ENCODE measurements around the gene GALNT6. TPM values are rescaled to one million over a fixed set of nuclear protein-coding genes. Genes with fewer than 3 reads are reported as not detected.
"Not testable (repeated sequence)": the region's sequence is repeated elsewhere in the genome, so short reads cannot be mapped to it uniquely, and the experiment has no call there.

Gene GALNT6
- total RNA-seq, 4 donors from 2014 or later = 5.8 to 14.1 (median 9.3) TPM

DNA sequence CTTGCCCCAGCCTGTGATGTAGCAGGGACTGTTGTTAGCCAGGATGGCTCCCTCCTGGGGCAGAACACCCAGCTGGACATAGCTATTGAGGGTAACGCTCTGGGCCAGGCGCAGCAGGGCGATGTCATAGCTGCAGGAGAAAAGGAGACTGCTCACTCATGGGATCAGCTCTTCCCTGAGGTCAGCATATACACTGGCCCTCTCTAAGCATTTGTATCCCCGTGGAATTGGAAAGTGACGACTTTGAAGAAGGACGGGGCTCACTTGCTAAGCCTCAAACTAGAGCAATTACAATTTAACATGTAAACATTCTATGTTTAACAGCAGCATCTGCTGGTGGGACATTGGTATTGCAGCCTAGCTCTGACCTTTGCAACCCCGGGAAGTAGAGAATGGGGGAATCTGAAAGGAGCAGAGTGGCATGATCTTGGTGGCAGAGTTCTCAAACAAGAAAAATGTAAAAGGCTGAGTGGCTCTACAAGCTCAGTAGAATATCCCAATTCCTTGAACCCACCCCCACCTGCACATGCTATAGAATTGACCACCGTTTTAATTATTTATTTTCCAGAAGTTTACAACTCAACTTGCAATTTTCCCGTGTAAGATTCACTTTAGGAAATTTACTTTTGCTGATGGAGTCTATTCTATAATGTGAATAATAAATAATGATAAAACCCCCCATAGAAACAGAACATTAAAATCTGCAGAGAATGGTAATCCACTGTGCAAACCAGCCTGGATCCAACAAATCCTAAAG, 49.8 kb downstream of the GALNT6 start:
- intact Hi-C loops (cut with DNase I) = loop anchor here (5.0 to 10.0 kb wide), 2 partner anchors 74 to 517 kb away; no protein-coding TSS in a partner anchor
- no peaks in the 10 kb centered on the region for H3K9me3 ChIP-seq
- no peaks in the 10 kb centered on the region for H3K27me3 ChIP-seq
- H3K27ac ChIP-seq = peak overlapping the region in 1 of 3 donors; percentile 27
- DNase-seq = peak; percentile 64 to 67
- no peak overlapping the region for H3K4me3 ChIP-seq (replicated peaks in 1 of 3)
- no peak for TF ChIP-seq POLR2A (IDR thresholded peaks at IDR 0.05)
- TF ChIP-seq, protein P1, sequence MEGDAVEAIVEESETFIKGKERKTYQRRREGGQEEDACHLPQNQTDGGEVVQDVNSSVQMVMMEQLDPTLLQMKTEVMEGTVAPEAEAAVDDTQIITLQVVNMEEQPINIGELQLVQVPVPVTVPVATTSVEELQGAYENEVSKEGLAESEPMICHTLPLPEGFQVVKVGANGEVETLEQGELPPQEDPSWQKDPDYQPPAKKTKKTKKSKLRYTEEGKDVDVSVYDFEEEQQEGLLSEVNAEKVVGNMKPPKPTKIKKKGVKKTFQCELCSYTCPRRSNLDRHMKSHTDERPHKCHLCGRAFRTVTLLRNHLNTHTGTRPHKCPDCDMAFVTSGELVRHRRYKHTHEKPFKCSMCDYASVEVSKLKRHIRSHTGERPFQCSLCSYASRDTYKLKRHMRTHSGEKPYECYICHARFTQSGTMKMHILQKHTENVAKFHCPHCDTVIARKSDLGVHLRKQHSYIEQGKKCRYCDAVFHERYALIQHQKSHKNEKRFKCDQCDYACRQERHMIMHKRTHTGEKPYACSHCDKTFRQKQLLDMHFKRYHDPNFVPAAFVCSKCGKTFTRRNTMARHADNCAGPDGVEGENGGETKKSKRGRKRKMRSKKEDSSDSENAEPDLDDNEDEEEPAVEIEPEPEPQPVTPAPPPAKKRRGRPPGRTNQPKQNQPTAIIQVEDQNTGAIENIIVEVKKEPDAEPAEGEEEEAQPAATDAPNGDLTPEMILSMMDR (IDR thresholded peaks at IDR 0.05) = peak; percentile 89 to 98 (median 96)
- WGBS, 2 donors = 32 to 38% methylated on average over 9 of the region's 9 CpGs
- no peaks in the 10 kb centered on the region for H3K36me3 ChIP-seq
- peaks cover 0 to 2% of the 10 kb centered on the region in 2 donors for H3K4me1 ChIP-seq

DNA sequence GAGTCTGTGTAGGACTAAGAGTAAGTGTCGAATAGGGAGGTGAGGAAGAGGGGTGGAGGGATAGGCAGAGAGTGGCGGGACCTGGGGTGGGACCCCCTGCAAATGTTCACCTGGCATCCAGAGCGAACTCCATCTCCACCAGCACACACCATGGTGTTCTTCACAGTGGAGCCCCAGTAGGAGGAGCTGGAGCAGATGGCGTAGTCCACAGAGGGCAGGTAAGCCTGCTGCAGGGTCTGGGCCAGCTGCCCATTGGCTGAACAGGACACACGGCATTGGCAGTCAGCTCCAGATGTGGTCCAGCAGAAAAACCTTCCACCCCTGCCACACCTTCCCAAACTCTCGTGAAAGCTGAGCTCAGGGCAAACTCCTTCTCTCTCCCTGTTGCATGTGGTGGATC, 51.5 kb downstream of the GALNT6 start:
- DNase-seq = no peak
- intact Hi-C loops (cut with DNase I) = loop anchor here (5.0 to 10.0 kb wide), 2 partner anchors 72 to 515 kb away; no protein-coding TSS in a partner anchor

DNA sequence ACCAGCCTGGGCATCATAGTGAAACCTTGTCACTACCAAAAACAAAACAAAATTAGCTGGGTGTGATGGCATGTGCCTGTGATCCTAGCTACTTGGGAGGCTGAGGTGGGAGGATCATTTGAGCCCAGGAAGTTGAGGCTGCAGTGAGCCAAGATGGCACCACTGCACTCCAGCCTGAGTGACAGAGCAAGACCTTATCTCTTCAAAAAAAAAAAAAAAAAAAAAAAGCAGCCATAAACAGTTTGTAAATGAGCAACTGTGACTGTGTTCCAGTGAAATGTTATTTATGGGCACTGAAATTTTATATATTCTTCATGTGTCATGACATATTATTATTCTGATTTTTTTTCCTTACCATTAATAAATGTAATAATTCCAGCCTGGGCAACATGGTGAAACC, 53.9 kb downstream of the GALNT6 start:
- DNase-seq; H3K36me3 ChIP-seq; H3K9me3 ChIP-seq; intact Hi-C loops (cut with DNase I); H3K4me1 ChIP-seq; H3K27me3 ChIP-seq; H3K4me3 ChIP-seq (replicated peaks in 1 of 3); H3K27ac ChIP-seq: not testable (repeated sequence)

More for the DNA sequence above, 51.5 kb downstream of the GALNT6 start:
- Histone ChIP-seq H3K4me1 (peaks cover 0 to 2% of the 10 kb centered on the region in 2 donors), H3K36me3 (no peaks in the 10 kb centered on the region), H3K27me3 (no peaks in the 10 kb centered on the region), H3K4me3 (replicated peaks in 1 of 3) (no peak overlapping the region), H3K9me3 (no peaks in the 10 kb centered on the region), H3K27ac (no peak overlapping the region)
- TF ChIP-seq, protein P1 (IDR thresholded peaks at IDR 0.05) = no peak
- TF ChIP-seq POLR2A (IDR thresholded peaks at IDR 0.05) = no peak
- 90 to 96% methylated on average over 6 of the region's 6 CpGs for WGBS, 2 donors

DNA sequence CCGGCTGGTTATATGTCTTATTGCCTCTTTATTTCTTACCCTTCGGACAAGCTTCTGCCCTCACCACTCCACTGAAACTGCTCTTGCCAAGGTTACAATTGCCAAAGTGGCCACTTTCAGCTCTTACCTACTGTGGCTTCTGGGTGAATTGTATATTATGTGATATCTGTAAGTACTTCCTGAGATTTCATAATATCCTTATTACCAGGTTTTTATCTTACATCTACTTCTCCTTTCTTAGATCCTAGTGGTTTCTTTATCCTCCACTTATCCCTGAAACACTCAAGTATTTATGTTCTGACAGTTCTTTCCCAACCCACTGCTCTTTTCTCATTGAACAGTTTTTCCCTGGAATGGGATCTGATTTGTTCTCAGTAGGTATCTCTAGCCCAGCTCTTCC, 55.3 kb downstream of the GALNT6 start:
- WGBS, 2 donors = 72 to 80% methylated on average over 2 of the region's 2 CpGs
- H3K4me3 ChIP-seq (replicated peaks in 1 of 3) = no peak overlapping the region
- H3K27ac ChIP-seq = no peak overlapping the region
- no peaks in the 10 kb centered on the region for H3K27me3 ChIP-seq
- H3K9me3 ChIP-seq = no peaks in the 10 kb centered on the region
- H3K36me3 ChIP-seq = no peaks in the 10 kb centered on the region
- no peak for DNase-seq
- TF ChIP-seq, protein P1 (IDR thresholded peaks at IDR 0.05) = no peak
- no peak for TF ChIP-seq POLR2A (IDR thresholded peaks at IDR 0.05)
- H3K4me1 ChIP-seq = no peaks in the 10 kb centered on the region
- intact Hi-C loops (cut with DNase I) = no loop called here

DNA sequence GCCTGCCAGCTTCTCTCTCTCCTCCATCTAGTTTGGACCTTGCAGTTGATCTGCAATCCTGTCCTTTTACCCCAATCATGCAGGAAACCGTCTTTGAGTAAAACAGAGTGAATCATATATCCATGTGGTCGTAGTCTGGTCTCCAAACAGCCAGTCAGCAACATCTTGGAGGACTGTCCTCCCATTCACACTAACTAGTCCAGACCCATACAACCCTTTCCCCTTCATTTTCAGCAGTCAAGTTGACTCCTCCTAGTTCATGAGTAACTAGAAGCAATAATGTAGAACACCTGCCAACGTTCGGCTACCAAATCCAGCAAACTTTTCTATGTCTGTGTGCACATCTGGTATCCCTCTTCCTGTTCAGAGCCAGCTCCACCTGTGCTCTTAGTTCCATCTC, 56.4 kb downstream of the GALNT6 start:
- no peak for DNase-seq
- Histone ChIP-seq H3K27me3 (no peaks in the 10 kb centered on the region), H3K4me1 (no peaks in the 10 kb centered on the region), H3K36me3 (no peaks in the 10 kb centered on the region), H3K4me3 (replicated peaks in 1 of 3) (no peak overlapping the region), H3K27ac (no peak overlapping the region), H3K9me3 (no peaks in the 10 kb centered on the region)
- TF ChIP-seq, protein P1 (IDR thresholded peaks at IDR 0.05) = no peak
- no peak for TF ChIP-seq POLR2A (IDR thresholded peaks at IDR 0.05)
- intact Hi-C loops (cut with DNase I) = no loop called here
- whole genome bisulfite sequencing, 2 donors = 88% methylated on average over 4 of the region's 4 CpGs

Data from thyroid gland (tissue), 4 donors.